GM10248 (cell line): ENCODE measurements around the gene LPAR5.

Source experiments
- CTCF ChIA-PET: fragments of 300-600 bp; sonication (Branson Sonifier 250); formaldehyde crosslinking; extraction: SDS; loops from one replicate; lab custom pipeline; 2021; ENCODE audit warnings: antibody characterized with exemption; lab: Yijun Ruan, JAX
- POLR2A ChIA-PET: fragments of 350-650 bp; sonication (Branson Sonifier 250); formaldehyde crosslinking; extraction: SDS; loops from one replicate; lab custom pipeline; 2020; ENCODE audit warnings: antibody characterized with exemption; lab: Yijun Ruan, JAX
- DNase-seq: peaks from one replicate; pipeline ENCODE4 v3.0.0; 2012; ENCODE audit errors: extremely low spot score
- CTCF ChIP-seq: IDR thresholded peaks from 2 replicates; pipeline ENCODE4 v1.5.1; 2012; ENCODE audit warnings: mild to moderate bottlenecking, low read depth; ENCODE audit errors: extremely low read depth, missing control alignments, control extremely low read depth

LPAR5 gene

GRCh38 chr12:6620885-6621274 lies 14.9 kb downstream of the LPAR5 start:
- DNase-seq = no peak
- ChIA-PET CTCF (interaction anchor here (0.8 to 6.9 kb wide), 11 partner anchors 8 to 231 kb away, joined by 3 to 57 read pairs (median 3); partner anchors contain the start of genes LPAR5 and USP5), POLR2A (interaction anchor here (0.8 kb wide), 1 partner anchor 247 kb away, joined by 3 read pairs; the partner anchor contains the start of gene TPI1)
- TF ChIP-seq CTCF = no peak

DNA sequence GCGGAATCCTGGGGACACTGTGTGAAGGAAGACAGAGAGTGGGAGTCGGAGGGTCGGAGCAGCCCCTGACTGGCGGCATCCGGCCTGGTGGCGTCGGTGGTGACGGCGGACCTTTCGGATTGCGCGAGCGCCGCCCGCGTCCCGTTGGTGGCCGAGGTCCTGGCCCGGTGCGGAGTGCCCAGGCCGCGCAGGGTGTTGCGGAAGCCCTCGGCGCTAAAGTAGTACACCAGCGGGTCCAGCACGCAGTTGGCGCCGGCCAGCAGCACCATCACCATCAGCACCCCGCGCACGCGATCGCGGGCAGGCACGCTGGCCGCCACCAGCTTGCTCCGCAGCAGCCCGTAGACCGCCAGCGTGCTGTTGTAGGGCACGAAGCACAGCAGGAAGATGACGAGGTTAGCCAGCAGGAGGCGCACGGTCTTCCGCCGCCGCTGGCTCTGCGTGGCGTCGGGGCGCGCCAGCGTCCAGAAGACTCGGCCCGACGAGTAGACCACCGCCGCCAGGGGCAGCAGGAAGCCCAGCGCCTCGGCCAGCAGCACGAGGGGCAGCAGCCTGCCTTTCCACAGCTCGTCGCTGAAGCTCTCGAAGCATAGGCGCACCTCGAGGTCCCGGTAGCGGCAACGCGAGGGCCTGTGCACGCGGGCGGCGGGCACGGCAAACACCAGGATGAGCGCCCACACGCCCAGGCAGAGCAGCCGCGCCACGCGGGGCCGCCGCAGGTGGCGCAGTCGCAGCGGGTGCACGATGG lies 15.4 kb downstream of the LPAR5 start:
- CTCF ChIA-PET = interaction anchor here (0.8 to 6.9 kb wide), 10 partner anchors 8 to 231 kb away, joined by 3 to 57 read pairs (median 3); partner anchors contain the start of genes LPAR5, MLF2 and USP5
- DNase-seq = no peak
- POLR2A ChIA-PET = interaction anchor here (0.6 kb wide), 1 partner anchor 69 kb away, joined by 8 read pairs; the partner anchor contains the start of gene ZNF384

GRCh38 chr12:6618483-6619225 lies 17.1 kb downstream of the LPAR5 start:
- no peak for TF ChIP-seq CTCF
- DNase-seq = no peak
- ChIA-PET CTCF (interaction anchor here (0.9 to 6.9 kb wide), 11 partner anchors 9 to 134 kb away, joined by 3 to 57 read pairs (median 3); partner anchors contain the start of genes LPAR5 and MLF2), POLR2A (no interaction called here)

More for the DNA sequence above, 15.4 kb downstream of the LPAR5 start:
- TF ChIP-seq CTCF = peak; percentile 19

DNA sequence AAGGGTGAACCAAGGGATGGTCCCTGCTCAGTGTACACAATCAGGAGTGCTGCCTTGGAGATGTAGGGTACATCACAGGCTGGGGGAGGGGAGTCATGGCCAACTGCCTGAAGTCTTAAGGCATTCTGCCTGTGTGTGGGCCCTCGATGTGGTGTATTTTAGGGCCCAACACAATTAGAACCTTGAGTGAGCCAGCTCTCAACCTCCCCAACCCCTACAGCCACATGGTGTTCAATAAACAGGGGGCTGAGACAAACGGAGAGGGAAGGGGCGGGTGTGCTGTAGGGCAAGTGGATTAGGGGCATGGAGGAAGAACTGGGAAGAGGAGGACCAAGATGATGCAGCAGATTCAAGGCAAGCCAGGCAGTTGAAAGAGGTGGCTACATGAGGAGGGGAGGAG lies 20.0 kb downstream of the LPAR5 start:
- no peak for DNase-seq
- POLR2A ChIA-PET = interaction anchor here (0.6 to 0.7 kb wide), 2 partner anchors 19 to 332 kb away, joined by 4 to 7 read pairs; no protein-coding TSS in a partner anchor
- TF ChIP-seq CTCF = no peak
- CTCF ChIA-PET = interaction anchor here (1.0 to 3.8 kb wide), 7 partner anchors 12 to 137 kb away, joined by 3 to 13 read pairs (median 6); partner anchors contain the start of genes LPAR5 and MLF2

DNA sequence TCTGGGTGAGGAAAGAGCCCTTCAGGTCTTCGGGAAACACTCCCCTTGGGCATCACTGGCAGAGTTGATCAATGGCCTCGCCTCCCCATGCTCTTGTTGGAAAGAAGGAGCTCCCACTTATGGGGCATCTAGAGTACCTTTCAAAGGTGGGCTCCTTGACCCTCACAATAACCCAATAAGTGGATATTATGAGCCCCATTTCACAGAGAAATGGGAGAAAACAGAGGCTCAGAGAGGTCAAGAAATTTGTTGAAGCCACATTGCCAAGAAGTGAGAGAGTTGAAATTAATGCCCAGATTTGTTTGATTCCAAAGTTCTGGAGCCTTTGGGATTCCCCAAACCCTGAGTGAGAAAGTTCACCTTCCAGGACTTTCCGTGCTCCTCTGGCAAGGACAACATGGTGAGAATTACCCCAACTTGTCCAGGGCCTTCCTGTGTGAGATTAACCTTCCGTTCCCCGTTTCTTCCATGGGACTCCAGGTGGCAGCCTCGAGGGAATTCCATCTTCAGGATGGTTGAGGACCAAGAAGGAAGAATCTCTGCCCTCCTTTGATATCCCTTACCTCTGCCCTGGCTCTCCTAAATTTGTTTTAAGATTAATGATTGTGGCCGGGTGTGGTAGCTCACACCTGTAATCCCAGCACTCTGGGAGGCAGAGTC lies 21.1 kb downstream of the LPAR5 start:
- ChIA-PET POLR2A (no interaction called here), CTCF (interaction anchor here (0.8 to 3.8 kb wide), 10 partner anchors 12 to 210 kb away, joined by 3 to 13 read pairs (median 4); partner anchors contain the start of genes COPS7A, LPAR5, MLF2 and ZNF384)
- DNase-seq = no peak
- TF ChIP-seq CTCF = no peak
